ENCODE data around the gene KCNK15.

KCNK15 gene

DNA sequence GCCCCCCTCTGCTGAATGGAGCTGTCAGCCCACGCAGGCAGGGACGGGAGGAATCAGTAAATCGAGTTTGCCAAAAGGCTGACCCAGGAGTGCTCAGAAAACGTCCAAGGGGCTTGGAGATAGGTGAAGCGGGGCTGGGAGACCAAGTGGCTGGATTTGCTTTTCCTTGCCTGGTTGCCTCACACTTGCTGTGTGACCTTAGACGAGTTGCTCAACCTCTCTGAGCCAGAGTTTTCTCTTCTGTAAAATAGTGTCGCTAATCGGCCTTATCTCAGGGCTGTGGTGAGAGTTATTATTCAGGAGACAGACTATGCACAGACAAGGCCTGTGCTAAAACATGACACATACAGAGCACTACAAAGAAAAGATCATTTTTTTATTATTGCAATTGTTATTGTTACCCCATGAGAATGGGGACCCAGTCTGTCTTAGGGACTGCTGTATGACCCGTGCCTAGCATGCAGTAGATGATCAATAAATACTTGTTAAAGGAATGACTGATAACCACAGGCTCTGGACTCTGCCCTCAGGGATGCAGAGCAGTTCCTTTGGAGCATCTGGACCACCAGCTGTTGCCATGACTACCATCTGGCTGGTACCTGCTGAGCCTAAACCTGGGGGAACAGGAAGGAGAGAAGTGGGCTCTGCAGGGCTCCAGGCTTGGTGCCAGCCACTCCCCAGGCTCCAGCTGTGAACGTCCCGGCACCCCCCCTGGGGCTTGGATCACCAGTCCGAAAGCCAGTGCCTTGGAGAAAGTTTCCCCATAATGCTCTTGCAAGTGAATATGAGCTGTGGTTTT is 901 bp downstream of the KCNK15 start:
- TF ChIP-seq ZFX (IDR thresholded peaks at IDR 0.05; ENCODE audit: borderline replicate concordance): no peak
- no peak for TF ChIP-seq CTCF (IDR thresholded peaks at IDR 0.05)
- peak overlapping the region; percentile 26; the same call in 1 of the 2 replicates for H3K27ac ChIP-seq

DNA sequence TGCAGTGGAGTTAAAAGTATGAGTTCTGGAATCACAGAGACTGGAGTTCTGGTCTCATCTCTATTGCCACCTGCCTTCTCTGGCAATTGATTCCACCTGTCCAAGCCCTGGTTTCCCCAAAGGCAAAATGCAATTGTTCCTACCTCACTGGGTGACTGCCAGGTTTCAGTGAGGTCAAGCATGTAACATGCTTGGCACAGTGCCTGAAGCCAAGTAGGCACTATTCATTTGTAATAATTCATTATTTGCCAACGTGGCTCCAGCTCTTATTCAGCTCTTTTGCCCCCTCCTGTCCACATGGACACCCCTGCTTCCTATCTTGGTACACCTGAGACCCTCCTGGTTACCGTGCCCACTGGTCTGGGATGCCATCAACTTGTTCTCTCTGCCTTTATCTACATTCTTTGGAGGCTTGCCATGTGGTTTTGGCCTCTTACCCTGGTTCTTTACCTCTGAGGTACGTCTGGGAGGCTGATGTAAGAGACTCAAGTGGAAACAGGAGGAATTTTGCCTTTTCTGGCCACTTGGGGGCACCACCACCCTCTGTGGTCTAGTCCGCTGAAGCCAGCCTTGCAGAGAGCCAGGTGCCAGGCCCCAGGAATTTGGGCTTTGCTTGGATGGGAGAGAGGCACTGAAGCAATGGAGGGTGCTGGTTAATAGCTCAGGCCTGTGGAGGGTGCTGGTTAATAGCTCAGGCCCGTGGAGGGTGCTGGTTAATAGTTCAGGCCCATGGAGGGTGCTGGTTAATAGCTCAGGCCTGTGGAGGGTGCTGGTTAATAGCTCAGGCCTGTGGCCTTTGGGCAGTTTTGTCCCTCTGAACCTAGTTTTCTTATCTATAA is 1.7 kb downstream of the KCNK15 start:
- H3K27ac ChIP-seq: peak overlapping the region; percentile 26; the same call in 1 of the 2 replicates
- no peak for TF ChIP-seq ZFX (IDR thresholded peaks at IDR 0.05; ENCODE audit: borderline replicate concordance)
- TF ChIP-seq CTCF (IDR thresholded peaks at IDR 0.05): peak; percentile 83

GRCh38 chr20:44748005-44748370 is 2.3 kb downstream of the KCNK15 start:
- TF ChIP-seq ZFX (IDR thresholded peaks at IDR 0.05; ENCODE audit: borderline replicate concordance) (no peak), CTCF (IDR thresholded peaks at IDR 0.05) (no peak)
- no peak overlapping the region for H3K27ac ChIP-seq

DNA sequence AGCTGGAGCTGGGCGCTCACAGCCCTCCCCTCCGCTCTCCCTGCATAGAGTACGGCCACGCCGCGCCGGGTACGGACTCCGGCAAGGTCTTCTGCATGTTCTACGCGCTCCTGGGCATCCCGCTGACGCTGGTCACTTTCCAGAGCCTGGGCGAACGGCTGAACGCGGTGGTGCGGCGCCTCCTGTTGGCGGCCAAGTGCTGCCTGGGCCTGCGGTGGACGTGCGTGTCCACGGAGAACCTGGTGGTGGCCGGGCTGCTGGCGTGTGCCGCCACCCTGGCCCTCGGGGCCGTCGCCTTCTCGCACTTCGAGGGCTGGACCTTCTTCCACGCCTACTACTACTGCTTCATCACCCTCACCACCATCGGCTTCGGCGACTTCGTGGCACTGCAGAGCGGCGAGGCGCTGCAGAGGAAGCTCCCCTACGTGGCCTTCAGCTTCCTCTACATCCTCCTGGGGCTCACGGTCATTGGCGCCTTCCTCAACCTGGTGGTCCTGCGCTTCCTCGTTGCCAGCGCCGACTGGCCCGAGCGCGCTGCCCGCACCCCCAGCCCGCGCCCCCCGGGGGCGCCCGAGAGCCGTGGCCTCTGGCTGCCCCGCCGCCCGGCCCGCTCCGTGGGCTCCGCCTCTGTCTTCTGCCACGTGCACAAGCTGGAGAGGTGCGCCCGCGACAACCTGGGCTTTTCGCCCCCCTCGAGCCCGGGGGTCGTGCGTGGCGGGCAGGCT is 4.6 kb downstream of the KCNK15 start:
- no peak for TF ChIP-seq ZFX (IDR thresholded peaks at IDR 0.05; ENCODE audit: borderline replicate concordance)
- peak; percentile 90 for TF ChIP-seq CTCF (IDR thresholded peaks at IDR 0.05)
- H3K27ac ChIP-seq: no peak overlapping the region

DNA sequence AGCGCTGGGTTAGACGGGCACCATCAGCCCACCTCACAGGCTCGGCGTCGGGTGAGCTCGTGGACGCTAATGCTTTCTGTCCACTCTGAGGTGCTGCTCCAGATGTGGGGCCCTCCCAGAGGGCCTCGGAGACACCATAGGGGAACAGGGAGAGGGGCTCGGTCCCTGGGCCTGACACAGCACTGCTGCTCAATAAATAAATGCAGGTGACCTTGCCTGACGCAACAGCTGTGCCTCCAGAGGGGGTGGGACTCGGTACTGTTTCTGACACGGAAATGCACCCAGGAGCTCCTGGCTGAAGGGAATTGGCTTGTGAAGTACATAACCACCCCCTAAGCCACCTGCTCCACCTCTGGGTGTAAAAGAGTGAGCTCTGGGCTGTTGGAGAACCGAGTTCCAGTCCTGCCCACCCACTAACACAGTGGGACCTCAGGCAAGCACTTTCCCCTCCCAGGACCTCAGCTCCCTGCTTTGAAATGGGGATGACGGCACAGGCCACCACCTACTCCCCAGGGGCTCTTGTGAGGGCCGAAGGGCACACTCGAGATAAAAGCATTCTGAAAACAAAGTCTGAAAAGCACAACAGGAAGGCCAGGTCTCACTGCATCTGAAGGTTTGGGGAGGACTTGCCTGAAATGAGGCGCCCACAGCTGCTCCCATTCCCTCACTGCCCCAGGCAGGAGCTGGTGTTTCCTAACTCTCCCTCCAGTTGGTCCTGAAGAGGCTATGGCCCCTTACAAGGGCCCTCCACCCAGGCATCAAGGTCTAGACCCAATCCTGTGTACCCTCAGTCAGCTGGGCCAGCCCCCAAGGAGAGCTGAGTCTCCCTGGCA is 6.7 kb downstream of the KCNK15 start:
- H3K27ac ChIP-seq: no peak overlapping the region
- TF ChIP-seq CTCF (IDR thresholded peaks at IDR 0.05): no peak
- no peak for TF ChIP-seq ZFX (IDR thresholded peaks at IDR 0.05; ENCODE audit: borderline replicate concordance)

GRCh38 chr20:44754554-44754953 is 8.9 kb downstream of the KCNK15 start:
- no peak for TF ChIP-seq CTCF (IDR thresholded peaks at IDR 0.05)
- no peak for TF ChIP-seq ZFX (IDR thresholded peaks at IDR 0.05; ENCODE audit: borderline replicate concordance)

More at GRCh38 chr20:44754554-44754953, 8.9 kb downstream of the KCNK15 start:
- no peak overlapping the region for H3K27ac ChIP-seq
